Stomach (tissue), 9 donors: ENCODE measurements around the gene EGFL7. TPM values are rescaled to one million over a fixed set of nuclear protein-coding genes. Genes with fewer than 3 reads are reported as not detected.
A peak's percentile ranks its signal among the peaks of the same experiment; 100 is the strongest.

Source experiments
- DNase-seq, 2 donors: peaks; one replicate each; pipeline versions ENCODE4 v3.0.0 to v3.0.0-alpha.2; 2013 to 2019
- H3K27ac ChIP-seq, 5 donors: fragments of 200-600 bp in 4 of 5; sonication (generic) in 4 of 5; one replicate each; pipeline ENCODE4 v1.5.1; 2013 to 2019; ENCODE audit warnings: mild to moderate bottlenecking in 1 of 5, moderate library complexity in 1 of 5
- H3K27me3 ChIP-seq, 3 donors: fragments of 200-600 bp; sonication (generic); one replicate each; pipeline ENCODE4 v1.5.1; 2017 to 2019; ENCODE audit warnings: mixed run types in 1 of 3
- H3K36me3 ChIP-seq, 4 donors: fragments of 200-600 bp; sonication (generic); 1 replicate in 3 of 4; 2 replicates in 1 of 4; pipeline ENCODE4 v1.5.1; 2016 to 2019
- H3K4me1 ChIP-seq, 4 donors: fragments of 200-600 bp; sonication (generic); one replicate each; pipeline ENCODE4 v1.5.1; 2016 to 2019
- H3K4me3 ChIP-seq, 4 donors: fragments of 200-600 bp; sonication (generic) in 3 of 4; one replicate each; pipeline ENCODE4 v1.5.1; 2016 to 2019; ENCODE audit warnings: mild to moderate bottlenecking in 1 of 4
- H3K9me3 ChIP-seq, 4 donors: fragments of 200-600 bp; sonication (generic); one replicate each; pipeline ENCODE4 v1.5.1; 2016 to 2019
- EP300 ChIP-seq: sonication (generic); formaldehyde crosslinking; IDR thresholded peaks from one replicate; pipeline ENCODE4 v1.6.1; 2017; ENCODE audit warnings: antibody characterized with exemption
- POLR2A ChIP-seq, 4 donors: fragments of 450-650 bp; IDR thresholded peaks; one replicate each; pipeline ENCODE4 v1.6.1; 2016; ENCODE audit warnings: antibody characterized with exemption in 4 of 4, control low read depth in 2 of 4, mild to moderate bottlenecking in 1 of 4, moderate library complexity in 1 of 4
- POLR2AphosphoS5 ChIP-seq, 3 donors: sonication (generic); formaldehyde crosslinking; IDR thresholded peaks; one replicate each; pipeline ENCODE4 v1.6.1; 2016; ENCODE audit warnings: antibody characterized with exemption in 3 of 3
- WGBS, 5 donors: extraction: QIAGEN DNeasy Blood & Tissue Kit in 3 of 5; methylation state at CpG; one replicate each; pipeline versions ENCODE4 v1.1.5 to v1.1.7; 2013 to 2018; 5-methylcytosine and 5-hydroxymethylcytosine counted together
- intact Hi-C: fragments of 100-400 bp; cut with DNase I; formaldehyde crosslinking; loops from one replicate; pipeline ENCODE4 v1.15.1; 2023; ENCODE audit warnings: low total_unique reads
- polyA plus RNA-seq, 3 donors: library from polyadenylated mRNA; stranded (reverse); fragments of 200-250 nt; gene quantifications; one replicate each; pipeline ENCODE4 v1.2.3, GENCODE V29; 2013
- total RNA-seq, 5 donors: library from RNA; depleted of rRNA; stranded (reverse); fragments of >200 nt; gene quantifications; one replicate each; pipeline versions ENCODE4 v1.1.0 to v1.2.3, GENCODE V29; 2014 to 2016
- TF ChIP-seq, protein P1 (sequence below), 7 experiments: fragments of 450-650 bp in 4 of 7; fragments of 200-600 bp in 3 of 7; sonication (generic) in 3 of 7; IDR thresholded peaks; one replicate each; pipeline ENCODE4 v1.5.1; 2016 to 2019; ENCODE audit warnings: antibody characterized with exemption in 7 of 7, control low read depth in 2 of 7, mild to moderate bottlenecking in 1 of 7
- donor health status: healthy with polysubstance abuse.
- donor health status: Bipolar disorder and iron deficiency.
- donor health status: healthy.

The EGFL7 gene
- total and polyA plus RNA-seq, 8 donors, result 20.9 to 1,085 (median 52.2) TPM

GRCh38 chr9:136678624-136679023, 15.9 kb downstream of the EGFL7 start:
- Histone ChIP-seq H3K27ac (no peak overlapping the region), H3K9me3 (no peaks in the 10 kb centered on the region), H3K27me3 (no peaks in the 10 kb centered on the region), H3K36me3 (peaks cover 23 to 45% (median 40%) of the 10 kb centered on the region in 4 donors), H3K4me3 (no peak overlapping the region), H3K4me1 (peaks cover 0 to 46% (median 15%) of the 10 kb centered on the region in 4 donors)
- TF ChIP-seq, protein P1, sequence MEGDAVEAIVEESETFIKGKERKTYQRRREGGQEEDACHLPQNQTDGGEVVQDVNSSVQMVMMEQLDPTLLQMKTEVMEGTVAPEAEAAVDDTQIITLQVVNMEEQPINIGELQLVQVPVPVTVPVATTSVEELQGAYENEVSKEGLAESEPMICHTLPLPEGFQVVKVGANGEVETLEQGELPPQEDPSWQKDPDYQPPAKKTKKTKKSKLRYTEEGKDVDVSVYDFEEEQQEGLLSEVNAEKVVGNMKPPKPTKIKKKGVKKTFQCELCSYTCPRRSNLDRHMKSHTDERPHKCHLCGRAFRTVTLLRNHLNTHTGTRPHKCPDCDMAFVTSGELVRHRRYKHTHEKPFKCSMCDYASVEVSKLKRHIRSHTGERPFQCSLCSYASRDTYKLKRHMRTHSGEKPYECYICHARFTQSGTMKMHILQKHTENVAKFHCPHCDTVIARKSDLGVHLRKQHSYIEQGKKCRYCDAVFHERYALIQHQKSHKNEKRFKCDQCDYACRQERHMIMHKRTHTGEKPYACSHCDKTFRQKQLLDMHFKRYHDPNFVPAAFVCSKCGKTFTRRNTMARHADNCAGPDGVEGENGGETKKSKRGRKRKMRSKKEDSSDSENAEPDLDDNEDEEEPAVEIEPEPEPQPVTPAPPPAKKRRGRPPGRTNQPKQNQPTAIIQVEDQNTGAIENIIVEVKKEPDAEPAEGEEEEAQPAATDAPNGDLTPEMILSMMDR (IDR thresholded peaks at IDR 0.05), result no peak
- TF ChIP-seq POLR2AphosphoS5 (IDR thresholded peaks at IDR 0.05), result no peak
- no peak for TF ChIP-seq EP300
- no peak for TF ChIP-seq POLR2A (IDR thresholded peaks at IDR 0.05)
- no peak for DNase-seq
- 81 to 91% (median 85%) methylated on average over 5 to 6 of the region's 6 CpGs for WGBS, 5 donors
- intact Hi-C loops, result no loop called here

GRCh38 chr9:136679431-136679941, 16.8 kb downstream of the EGFL7 start:
- no peak for DNase-seq
- no peaks in the 10 kb centered on the region for H3K27me3 ChIP-seq
- intact Hi-C loops, result no loop called here
- no peak overlapping the region for H3K4me3 ChIP-seq
- no peaks in the 10 kb centered on the region for H3K9me3 ChIP-seq
- H3K4me1 ChIP-seq, result peaks cover 0 to 53% (median 22%) of the 10 kb centered on the region in 4 donors
- 61 to 74% (median 70%) methylated on average over 22 of the region's 22 CpGs for WGBS, 5 donors
- peak overlapping the region in 1 of 5 donors; percentile 20 for H3K27ac ChIP-seq
- peaks cover 16 to 40% (median 35%) of the 10 kb centered on the region in 4 donors for H3K36me3 ChIP-seq
- no peak for TF ChIP-seq POLR2A (IDR thresholded peaks at IDR 0.05)
- TF ChIP-seq EP300, result no peak
- TF ChIP-seq POLR2AphosphoS5 (IDR thresholded peaks at IDR 0.05), result no peak
- TF ChIP-seq, protein P1 (IDR thresholded peaks at IDR 0.05), result no peak

DNA sequence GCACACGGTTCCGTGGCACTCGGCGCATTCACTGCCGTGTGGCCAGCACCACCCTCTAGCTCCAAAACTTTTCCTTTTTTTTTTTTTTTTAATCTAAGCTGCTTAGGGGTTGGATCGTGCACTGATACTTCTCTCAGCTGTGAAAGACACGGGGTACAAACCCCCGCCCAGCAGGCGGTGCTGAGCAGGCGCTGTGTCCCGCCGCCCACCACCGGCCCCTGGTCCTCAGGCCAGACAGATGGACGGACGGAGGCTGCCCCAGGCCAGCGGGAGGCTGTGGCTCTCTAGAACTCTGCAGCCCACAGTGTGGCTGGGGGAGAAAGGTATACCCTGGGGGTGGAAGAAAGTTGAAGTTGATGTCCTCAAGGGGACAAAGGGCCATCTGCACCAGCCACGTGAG, 18.3 kb downstream of the EGFL7 start:
- Histone ChIP-seq H3K27me3 (no peaks in the 10 kb centered on the region), H3K9me3 (no peaks in the 10 kb centered on the region), H3K4me3 (no peak overlapping the region), H3K4me1 (peaks cover 7 to 56% (median 27%) of the 10 kb centered on the region in 4 donors), H3K36me3 (peaks cover 10 to 28% (median 23%) of the 10 kb centered on the region in 4 donors), H3K27ac (no peak overlapping the region)
- no peak for DNase-seq
- TF ChIP-seq POLR2A (IDR thresholded peaks at IDR 0.05) (no peak), EP300 (no peak), POLR2AphosphoS5 (IDR thresholded peaks at IDR 0.05) (no peak)
- TF ChIP-seq, protein P1 (IDR thresholded peaks at IDR 0.05), result no peak
- intact Hi-C loops, result no loop called here
- 92 to 95% (median 94%) methylated on average over 17 of the region's 17 CpGs for WGBS, 5 donors

GRCh38 chr9:136681945-136682699, 19.4 kb downstream of the EGFL7 start:
- intact Hi-C loops, result no loop called here
- no peaks in the 10 kb centered on the region for H3K9me3 ChIP-seq
- 90 to 95% (median 93%) methylated on average over 17 to 20 of the region's 20 CpGs for WGBS, 5 donors
- DNase-seq, result no peak
- no peaks in the 10 kb centered on the region for H3K27me3 ChIP-seq
- TF ChIP-seq, protein P1 (IDR thresholded peaks at IDR 0.05), result no peak
- no peak for TF ChIP-seq POLR2AphosphoS5 (IDR thresholded peaks at IDR 0.05)
- no peak for TF ChIP-seq EP300
- no peak for TF ChIP-seq POLR2A (IDR thresholded peaks at IDR 0.05)
- H3K36me3 ChIP-seq, result peaks cover 0 to 17% (median 12%) of the 10 kb centered on the region in 4 donors
- H3K4me3 ChIP-seq, result no peak overlapping the region
- H3K27ac ChIP-seq, result no peak overlapping the region
- H3K4me1 ChIP-seq, result peaks cover 12 to 55% (median 32%) of the 10 kb centered on the region in 4 donors
